Vagina (tissue), 2 donors: Measurements from ENCODE around the gene TFPI.

Experiments
- CTCF ChIP-seq, 3 experiments: fragments of 450-650 bp in 2 of 3; fragments of 200-600 bp in 1 of 3; sonication (generic) in 1 of 3; IDR thresholded peaks; one replicate each; pipeline ENCODE4 v1.5.1; 2017 to 2019; ENCODE audit warnings: antibody characterized with exemption in 3 of 3, mild to moderate bottlenecking in 2 of 3, moderate library complexity in 2 of 3
- POLR2AphosphoS5 ChIP-seq, 2 donors: sonication (generic); formaldehyde crosslinking; IDR thresholded peaks; one replicate each; pipeline ENCODE4 v1.9.0; 2017; ENCODE audit warnings: antibody characterized with exemption in 2 of 2, mild to moderate bottlenecking in 2 of 2, low read depth in 1 of 2; ENCODE audit not compliant: insufficient read depth in 1 of 2

- no peak for TF ChIP-seq CTCF (IDR thresholded peaks at IDR 0.05)
- no peak for TF ChIP-seq POLR2AphosphoS5 (IDR thresholded peaks at IDR 0.05; ENCODE audit: insufficient read depth in 1 of 2, low read depth in 1 of 2)
Measured at GRCh38 chr2:187446711-187447110, 107.5 kb downstream of the TFPI start.
